ENCODE data around the gene B4GALT2.

B4GALT2 gene

DNA sequence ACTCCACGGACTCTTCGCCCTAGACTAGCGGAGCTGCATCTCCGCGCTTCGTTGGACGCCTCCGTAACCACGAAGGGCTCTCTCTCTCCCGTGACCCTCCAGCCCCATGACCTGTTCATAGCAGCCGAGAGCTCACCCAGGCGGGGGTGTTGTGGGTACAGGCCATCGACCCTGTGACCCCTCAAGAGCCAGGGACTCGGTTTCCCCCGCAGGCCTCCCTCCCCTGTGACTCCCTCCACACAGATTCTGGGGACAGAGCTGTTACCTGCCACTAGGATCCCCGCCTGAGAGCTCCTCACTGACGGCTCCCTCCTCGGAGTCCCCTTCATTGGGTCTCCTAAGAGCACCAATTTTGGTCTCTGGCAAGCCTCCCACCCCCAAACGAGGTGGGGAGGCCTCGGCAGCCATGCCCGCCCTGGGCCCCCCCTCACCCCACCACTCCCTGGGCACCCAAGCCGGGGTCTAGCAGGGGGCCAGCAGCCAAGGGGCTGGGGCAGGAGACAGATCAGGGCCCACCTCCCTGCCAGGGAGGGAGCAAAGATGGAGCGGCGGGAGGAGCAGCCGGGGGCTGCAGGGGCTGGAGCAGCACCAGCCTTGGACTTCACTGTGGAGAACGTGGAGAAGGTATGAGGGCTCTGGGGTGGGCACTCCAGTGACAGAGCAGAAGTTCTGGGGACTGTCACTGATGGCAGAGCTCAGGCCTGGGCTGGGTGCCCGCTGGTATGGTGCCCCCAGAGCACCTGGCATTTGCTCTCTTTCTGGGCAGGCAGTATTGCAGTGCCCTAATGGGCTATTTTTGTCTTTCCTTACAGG is 31.7 kb upstream of the B4GALT2 start:
- DNase-seq, result no peak

DNA sequence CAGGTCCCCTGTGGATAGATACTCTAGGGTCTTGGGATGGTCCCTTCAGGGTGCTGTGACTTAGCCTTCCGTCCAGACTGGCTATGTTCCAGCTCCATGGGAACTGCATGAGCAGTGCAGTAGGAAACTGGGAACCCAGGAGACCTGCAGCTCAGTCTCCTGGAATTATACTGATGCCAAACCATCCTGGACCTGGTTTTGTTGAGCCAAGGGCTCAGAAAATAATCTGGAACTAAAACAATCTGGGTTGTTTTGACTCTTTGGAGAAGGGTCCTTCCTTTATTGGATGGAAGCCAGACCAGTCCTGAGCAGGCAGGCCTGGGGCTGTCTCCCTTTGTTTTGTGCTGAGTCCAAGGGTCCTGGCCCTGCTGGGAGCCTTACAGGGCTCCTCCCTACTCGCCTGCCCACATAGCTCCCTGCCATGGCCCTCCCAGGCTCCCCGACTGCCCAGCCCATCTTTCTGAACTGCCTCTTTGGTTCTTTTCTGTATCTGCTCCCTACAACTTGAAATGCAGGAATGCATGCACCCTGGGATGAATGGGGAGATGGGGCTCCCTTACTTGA is 31.1 kb upstream of the B4GALT2 start:
- DNase-seq, result no peak

DNA sequence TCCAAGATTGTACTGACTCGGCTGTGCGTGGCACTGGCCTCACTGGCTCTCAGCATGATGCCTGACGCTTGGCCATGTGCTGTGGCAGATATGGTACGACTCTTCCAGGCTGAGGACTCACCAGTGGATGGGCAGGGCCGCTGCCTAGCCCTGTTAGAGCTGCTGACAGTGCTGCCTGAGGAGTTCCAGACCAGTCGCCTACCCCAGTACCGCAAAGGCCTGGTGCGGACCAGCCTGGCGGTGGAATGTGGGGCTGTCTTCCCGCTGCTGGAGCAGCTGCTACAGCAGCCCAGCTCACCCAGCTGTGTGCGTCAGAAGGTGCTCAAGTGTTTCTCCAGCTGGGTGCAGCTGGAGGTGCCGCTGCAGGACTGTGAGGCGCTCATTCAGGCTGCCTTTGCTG is 29.3 kb upstream of the B4GALT2 start:
- DNase-seq, result no peak

DNA sequence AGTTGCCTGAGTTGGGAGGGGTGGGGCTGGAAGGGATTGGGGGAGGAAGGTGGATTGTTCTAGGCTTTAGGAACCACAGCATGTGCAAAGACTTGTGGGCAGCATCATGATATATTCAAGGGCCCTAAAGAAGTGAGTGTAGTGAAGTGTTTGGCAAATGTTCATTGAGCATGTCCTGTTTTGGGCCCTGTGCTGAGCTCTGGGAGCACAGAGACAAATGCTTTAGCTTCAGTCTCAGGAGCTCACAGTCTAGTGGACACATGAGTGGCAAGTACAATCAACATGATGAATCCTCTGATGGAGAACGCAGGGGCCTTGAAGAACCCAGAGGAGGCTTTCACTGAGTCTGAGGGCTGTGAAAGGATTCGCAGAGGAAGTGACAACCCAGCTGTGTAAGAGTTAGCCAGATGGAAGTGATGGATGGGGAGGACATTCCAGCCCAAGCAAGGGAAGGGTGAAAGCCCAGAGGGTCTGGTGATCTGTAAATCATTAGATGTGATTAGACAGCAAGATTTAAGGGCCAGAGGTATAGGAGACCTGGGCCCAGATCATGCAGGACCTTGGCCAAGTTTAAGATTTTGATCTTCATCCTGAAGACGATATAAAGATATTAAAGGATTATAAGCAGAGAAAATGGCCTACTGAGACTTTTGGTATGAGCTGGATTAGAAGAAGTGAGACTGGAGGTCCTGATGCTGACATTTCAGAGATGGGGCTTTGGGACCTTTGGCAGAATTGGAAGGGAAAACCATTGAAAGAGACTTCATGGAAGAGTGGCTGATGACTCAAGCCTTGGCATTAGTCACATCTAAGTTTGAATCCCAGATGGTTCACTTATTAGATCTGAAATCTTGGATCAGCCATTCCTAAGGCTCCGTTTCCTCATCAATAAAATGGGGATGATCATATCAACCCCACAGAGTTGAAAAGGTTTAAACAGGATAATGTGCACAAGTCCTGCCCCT is 27.7 kb upstream of the B4GALT2 start:
- no peak for DNase-seq

DNA sequence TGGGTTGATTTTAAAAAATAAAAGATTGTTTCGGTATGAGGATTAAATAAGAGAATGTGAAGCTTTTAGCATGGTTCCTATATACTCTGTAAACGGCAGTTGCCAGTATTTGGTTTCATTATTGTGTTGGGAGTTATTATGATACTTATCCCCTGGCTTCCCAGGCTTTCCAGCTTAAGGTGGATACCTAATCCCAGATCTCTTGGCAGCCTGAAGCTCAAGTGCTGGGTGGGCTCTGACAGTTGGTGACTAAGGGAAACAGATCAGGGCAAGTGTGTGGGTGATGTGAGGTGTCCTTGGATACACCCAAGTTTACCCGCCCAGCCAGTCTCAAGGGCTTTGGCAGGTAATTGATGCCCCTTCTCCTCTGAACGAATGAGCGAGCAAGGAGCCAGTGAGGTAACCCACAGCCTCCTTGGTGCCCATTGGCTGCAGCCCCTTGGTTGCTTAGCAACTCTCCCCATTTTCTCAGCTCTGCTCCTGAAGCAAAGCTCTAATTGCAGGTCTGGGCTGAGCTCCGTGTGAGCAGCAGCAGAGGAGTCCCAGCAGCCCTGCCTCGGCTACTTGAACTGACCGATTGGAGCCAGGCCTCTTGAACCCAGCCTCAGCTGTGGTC is 26.2 kb upstream of the B4GALT2 start:
- peak; percentile 43 for DNase-seq

DNA sequence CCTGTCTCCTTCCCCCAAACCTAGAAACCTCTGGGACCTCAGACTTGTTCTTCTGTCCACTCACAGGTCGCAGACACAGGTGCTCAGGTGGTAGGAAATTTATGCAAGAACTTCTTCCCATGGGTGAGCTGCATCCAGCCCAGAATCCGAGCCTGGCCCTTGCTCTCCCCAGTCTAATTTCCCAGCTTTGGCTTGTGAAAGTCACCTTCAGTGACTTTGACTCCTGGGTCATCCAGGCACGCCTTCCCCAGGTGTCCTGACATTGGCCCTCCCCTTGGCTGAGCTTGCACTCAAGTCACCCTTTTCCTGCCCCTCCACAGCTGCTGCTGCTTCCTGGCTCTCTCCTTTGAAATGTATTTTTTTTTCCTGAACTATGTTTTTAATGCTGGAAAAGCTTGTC is 25.6 kb upstream of the B4GALT2 start:
- DNase-seq, result no peak

DNA sequence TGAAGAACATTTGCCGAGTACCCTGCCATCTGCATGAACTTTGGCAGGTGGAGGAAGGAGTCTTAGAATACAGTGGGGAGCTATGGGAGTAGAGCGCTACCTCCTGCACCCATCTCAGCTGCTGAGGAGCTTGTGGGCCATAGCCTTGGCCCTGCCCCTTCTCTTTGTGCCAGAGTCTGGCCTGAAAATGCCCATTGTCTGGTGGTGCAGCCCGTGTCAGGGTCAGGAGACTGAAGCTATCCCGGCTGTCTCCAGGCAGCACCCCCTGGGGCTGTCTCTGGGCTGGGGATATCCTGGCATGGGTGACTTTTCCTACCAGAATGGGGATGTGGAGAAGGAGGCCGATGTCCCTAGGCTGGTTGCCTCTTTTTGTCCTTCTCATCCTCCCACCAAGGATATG is 25.0 kb upstream of the B4GALT2 start:
- no peak for DNase-seq

DNA sequence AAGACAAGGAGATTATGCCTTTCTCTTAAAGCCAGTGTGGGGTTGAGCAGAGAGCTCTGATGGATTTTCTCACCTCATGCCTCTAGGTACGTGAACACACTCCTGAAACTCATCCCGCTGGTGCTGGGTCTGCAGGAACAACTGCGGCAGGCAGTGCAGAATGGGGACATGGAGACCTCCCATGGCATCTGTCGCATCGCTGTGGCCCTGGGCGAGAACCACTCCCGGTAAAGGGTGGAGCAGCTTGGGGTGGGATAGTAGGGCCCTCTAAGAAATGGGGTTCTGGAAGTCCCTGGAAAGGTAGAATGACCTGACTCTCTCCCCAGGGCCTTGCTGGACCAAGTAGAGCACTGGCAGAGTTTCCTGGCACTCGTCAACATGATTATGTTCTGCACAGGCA is 22.8 kb upstream of the B4GALT2 start:
- no peak for DNase-seq

DNA sequence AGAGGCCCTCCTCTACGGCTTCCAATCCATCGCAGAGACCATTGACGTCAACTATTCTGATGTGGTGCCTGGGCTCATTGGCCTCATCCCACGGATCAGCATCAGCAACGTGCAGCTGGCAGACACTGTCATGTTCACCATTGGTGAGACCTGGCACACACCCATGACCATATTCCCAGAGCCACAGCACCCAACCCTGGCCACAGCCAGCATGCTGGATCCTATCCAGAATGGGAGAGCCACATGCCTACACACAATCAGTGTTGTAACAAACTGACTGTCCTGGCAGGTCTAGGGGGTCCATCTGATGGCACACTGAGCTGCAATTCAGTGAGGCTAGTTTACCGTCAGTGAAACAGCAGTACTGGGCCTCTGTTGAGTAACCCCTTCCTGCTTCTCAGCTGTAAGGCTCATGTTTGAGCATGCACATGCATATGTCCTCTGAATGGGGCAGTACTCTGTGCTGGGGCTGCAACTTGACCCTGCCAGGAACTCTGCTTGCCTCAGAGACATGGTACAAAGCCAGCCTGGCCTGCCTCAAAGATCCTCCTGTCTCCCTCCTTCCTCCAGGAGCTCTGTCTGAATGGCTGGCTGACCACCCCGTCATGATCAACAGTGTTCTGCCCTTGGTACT is 21.5 kb upstream of the B4GALT2 start:
- DNase-seq, result no peak

DNA sequence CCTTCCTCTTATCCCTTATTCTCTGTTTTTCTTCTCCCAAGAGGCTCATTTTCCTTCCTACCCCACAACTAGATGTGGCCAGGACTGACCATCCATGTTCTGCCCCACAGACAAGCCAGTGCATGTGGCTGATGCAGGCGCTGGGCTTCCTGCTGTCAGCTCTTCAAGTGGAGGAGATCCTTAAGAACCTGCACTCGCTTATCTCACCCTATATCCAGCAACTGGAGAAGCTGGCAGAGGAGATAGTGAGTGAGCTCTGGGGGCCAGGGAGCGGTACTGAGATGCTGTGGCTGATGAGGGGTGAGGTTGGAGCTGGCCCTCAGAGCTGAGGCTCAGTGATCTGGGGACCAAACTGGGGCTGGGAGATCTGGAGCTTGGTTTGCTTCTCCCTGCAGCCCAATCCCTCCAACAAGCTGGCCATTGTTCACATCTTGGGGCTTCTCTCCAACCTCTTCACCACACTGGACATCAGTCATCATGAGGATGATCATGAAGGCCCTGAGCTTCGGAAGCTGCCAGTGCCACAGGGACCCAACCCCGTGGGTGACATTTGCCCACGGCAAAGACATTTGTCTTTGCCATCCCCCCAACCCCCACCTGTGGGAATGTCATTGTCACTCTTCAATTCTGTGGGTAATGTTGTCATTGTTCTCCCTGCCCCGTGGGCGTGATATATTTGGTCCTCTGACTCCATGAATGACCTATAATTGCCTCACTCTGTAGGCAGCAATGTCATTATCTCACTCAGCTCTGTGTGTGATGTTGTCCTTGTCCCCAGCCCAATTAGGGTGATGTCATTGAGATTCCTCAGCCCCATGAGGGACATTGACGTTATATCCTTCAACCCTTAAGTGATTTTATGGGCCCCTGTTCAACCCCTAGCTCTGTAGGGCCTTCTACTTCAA is 20.4 kb upstream of the B4GALT2 start:
- DNase-seq, result no peak

DNA sequence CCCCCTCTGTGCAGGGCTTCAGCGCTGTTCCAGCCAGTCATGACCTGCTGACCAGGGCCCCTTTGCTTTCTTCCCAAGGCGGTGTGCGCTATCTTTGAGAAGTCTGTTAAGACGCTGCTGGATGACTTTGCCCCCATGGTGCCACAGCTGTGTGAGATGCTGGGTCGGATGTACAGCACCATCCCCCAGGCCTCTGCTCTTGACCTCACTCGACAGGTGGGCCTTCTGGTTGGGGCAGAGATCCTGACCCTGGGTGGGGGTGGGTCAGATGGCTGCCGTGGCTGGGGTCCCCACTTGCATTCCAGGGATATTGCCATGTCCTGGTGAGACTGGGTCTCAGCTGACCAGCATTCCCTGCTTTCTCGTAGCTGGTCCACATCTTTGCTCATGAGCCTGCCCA is 18.2 kb upstream of the B4GALT2 start:
- DNase-seq, result no peak

DNA sequence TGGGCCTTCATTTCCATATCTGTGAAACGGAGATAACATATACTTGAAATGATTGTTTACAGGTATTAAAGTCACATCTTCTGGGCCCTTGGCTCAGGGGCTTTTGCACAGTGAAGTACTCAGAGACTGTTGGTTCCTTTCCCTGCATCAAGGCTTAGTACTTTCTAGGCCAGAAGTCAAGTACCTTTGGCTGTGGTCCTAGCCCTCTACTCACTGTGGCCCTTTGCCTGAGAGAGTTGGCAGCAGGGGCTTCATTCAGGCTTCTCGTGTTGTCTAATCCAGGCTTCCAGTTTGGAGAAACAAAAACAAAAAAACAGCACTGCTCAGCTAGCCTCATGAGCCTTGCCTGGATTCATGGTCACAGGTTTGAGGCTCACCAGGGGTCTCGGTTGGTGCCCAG is 17.3 kb upstream of the B4GALT2 start:
- DNase-seq, result no peak

DNA sequence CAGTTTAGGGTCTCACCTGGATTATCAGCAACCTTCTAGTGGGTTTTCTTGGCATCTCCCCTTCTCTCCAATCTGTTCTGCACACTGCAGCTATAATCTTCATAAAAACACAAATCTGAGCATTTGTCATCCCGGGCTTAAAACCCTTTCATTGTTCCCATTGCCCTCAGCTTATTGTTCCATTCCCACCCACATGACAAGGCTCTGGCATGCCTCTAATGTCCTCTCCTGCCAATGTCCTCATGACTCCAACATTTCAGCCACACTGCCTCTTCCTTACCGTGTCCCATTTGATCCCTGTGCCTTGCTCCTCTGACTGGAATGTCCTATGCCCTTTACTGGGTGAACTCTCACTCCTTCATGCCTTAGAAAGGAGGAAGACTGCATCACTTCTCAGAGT is 16.7 kb upstream of the B4GALT2 start:
- DNase-seq, result no peak

DNA sequence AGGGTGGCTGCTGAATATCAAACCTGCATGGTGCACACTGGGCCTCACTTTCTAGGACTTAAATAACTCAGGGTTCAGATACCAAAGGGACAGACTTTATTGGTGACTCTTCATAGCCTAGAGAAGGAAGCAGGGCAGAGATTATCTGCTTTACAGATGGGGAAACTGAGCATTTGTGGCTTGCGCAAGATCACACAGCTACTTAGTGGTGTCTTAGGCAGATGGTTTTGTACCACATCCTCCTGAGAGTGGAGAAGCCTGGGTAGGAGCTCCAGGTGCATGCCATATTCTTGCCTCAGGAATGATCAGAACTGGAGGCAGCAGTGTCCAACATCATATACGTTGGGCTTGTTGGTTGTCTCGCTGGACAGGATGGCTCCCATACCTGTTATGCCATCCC is 16.0 kb upstream of the B4GALT2 start:
- DNase-seq, result no peak

DNA sequence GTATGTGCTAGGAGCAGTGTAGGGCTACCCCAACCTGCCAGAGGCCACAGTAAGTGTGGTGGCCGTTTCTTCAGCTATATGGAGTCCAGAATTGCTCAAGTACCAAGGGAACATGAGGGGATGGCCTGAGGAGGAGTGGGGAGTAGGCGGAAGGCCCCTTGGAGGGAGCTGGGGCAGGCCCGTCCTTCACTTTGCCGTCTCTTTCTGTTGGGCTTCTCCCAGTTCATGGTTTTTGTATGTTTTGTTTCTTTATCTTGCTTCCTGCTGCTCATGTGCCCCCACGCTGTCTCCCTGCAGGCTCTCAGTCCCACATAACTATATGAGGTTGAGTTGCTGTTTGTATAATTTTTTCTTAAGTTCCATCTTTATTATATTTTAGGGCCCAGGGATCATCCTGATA is 15.1 kb upstream of the B4GALT2 start:
- no peak for DNase-seq

DNA sequence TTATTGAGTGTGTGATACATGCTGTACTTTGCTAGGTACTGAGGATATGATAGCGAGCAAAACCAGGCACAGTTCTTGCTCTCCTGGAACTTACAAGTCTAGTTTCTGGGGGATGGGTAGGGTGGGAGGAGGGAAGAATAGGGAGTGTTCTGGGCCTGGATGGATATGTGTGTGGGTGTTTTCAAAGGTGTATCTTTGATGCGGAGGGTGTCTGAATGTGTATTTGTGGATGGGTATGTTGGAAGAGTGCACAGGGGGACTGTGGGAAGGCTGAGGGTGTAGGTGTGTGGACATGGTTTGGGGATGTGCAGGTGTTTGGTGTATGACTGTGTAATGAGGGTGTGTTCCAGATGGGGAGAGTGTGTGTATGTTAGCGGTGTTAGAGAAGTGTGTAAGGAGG is 13.7 kb upstream of the B4GALT2 start:
- DNase-seq, result no peak

DNA sequence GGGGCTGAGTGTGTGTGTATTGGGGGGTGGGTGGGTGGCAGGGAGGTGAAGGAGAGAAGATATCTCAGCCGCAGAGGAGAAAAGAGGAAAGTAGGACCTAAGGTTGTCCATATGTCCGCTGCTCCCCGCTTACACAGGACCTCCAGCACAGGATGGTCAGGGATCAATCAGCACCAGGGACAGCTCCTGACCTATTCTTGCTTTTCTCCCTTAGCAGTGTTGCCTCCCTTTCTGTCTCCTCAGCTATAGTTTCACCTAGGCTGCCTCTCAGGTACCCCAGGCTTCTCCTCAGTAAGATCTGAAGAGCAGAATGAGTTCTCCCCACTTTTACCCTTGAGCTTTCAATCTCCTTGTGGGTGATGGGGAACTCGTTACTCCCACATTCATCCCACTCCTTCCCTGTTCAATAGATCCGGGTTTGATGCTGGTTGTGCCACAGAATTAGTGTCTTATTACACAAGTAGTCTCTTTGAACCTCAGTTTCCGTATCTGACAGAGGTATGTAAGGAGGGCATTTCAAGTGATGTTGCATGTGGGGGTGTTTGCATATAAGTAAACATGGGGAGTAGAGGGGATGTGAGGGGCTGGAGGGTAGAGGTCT is 10.6 kb upstream of the B4GALT2 start:
- DNase-seq, result no peak

DNA sequence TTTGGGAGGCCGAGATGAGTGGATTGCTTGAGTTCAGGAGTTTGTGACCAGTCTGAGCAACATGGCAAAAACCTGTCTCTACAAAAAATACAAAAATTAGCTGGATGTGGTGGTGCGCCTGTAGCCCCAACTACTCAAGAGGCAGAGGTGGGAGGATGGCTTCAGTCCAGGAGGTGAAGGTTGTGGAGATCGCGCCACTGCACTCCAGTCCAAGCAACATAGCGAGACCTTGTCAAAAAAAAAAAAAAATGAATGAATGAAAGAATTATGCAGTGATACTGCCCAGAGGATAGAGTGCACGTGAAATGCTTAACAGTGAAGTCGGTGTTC is 9.6 kb upstream of the B4GALT2 start:
- no peak for DNase-seq

DNA sequence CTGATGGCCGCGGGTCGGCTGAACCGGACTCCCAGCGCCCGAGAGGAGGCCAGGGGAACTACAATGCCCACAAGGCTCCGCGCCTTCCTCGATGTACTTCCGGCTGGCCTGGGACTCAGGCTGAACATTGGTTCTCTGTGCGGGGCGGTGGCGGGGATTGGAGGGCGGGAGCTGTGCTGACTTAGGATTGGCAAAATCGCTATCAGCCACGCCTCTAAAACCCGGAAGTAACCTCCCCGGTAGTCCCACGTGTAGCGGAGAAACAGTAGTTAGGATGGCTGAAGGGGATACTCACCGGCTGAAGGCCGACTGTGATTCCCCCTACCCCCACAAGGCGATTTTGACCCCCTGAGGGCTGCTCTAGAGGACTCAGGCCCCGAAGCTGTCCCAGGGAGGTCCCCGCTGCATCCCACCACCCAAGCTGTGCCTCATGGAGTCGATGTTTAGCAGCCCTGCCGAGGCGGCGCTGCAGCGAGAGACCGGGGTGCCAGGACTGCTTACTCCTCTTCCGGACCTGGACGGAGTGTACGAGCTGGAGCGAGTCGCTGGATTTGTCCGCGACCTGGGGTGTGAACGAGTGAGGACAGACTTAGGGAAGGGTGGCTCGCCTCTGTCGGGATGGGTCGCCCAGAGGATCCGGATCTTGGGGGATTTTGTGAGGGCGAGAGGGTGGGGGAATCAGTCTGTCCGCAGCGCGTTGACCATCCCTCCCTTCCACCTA is 9.1 kb upstream of the B4GALT2 start, which contains the start of gene DPH2:
Gene DPH2 (plus strand): TSS at position 265 of the 721 bp plus-strand sequence. CDS start 166 bp downstream, at position 431.
- peak; percentile 99 for DNase-seq

DNA sequence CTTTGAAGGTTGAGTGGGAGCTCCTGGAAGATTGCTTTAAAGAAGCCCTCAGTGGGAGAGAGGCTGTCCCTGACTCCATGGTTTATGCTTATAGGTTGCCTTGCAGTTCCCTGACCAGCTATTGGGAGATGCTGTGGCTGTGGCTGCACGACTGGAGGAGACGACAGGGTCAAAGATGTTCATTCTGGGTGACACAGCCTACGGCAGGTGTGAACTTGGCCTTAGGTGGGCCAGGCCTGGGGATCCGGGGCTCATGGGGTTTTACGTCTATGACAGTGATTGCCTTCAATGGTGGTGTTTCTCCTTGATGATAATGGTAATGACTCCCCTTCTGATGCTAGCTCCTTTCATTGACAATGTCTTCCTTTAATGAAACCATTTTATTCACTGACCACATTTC is 8.5 kb upstream of the B4GALT2 start:
- DNase-seq, result no peak

DNA sequence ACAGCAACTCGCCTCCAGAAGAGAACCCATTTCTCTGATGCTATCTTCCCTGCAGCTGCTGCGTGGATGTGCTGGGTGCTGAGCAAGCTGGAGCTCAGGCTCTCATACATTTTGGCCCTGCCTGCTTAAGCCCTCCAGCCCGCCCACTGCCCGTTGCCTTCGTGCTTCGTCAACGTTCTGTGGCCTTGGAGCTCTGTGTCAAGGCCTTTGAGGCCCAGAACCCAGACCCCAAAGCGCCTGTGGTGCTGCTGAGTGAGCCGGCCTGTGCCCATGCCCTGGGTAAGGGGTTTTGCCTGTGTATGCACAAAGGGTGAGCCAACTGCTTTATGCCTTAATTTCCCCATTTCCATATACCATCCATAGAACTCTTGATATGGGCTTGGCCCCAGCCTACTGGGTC is 8.1 kb upstream of the B4GALT2 start:
- DNase-seq, result no peak

Measured in NCI-H2029 treated with DMSO at 0.1 percent for 48 hours (cell line).